HG02938 (cell line): ENCODE measurements around the gene KCNIP4.

Source experiments
- ATAC-seq: cut with Tn5 transposase; IDR thresholded peaks from one replicate; pipeline ENCODE4 v1.9.1; 2021; ENCODE audit warnings: mild to moderate bottlenecking, moderate library complexity; ENCODE audit not compliant: unreplicated experiment

The KCNIP4 gene

GRCh38 chr4:21476757-21477156, 471.8 kb downstream of the KCNIP4 start:
- ATAC-seq = no peak

GRCh38 chr4:21474195-21474594, 474.4 kb downstream of the KCNIP4 start:
- no peak for ATAC-seq

GRCh38 chr4:21470535-21470934, 478.0 kb downstream of the KCNIP4 start:
- no peak for ATAC-seq

- no peak for ATAC-seq
These were observed 478.9 kb downstream of the KCNIP4 start for GRCh38 chr4:21469438-21470300.

- no peak for ATAC-seq
These were observed 481.0 kb downstream of the KCNIP4 start for GRCh38 chr4:21467551-21467950.

- ATAC-seq = no peak
These were observed 491.3 kb downstream of the KCNIP4 start for GRCh38 chr4:21457086-21457840.

- ATAC-seq = no peak
These were observed 493.7 kb downstream of the KCNIP4 start for GRCh38 chr4:21454831-21455230.

- no peak for ATAC-seq
These were observed 494.4 kb downstream of the KCNIP4 start for GRCh38 chr4:21454201-21454600.

GRCh38 chr4:21452931-21453330, 495.6 kb downstream of the KCNIP4 start:
- no peak for ATAC-seq

GRCh38 chr4:21451032-21451431, 497.5 kb downstream of the KCNIP4 start:
- ATAC-seq = no peak

GRCh38 chr4:21450331-21450730, 498.2 kb downstream of the KCNIP4 start:
- no peak for ATAC-seq

- ATAC-seq = no peak
These were observed 501.1 kb downstream of the KCNIP4 start for GRCh38 chr4:21447301-21448054.

GRCh38 chr4:21420166-21420565, 528.4 kb downstream of the KCNIP4 start:
- no peak for ATAC-seq

GRCh38 chr4:21415728-21416127, 532.8 kb downstream of the KCNIP4 start:
- no peak for ATAC-seq

GRCh38 chr4:21413807-21414370, 534.7 kb downstream of the KCNIP4 start:
- ATAC-seq = no peak

- no peak for ATAC-seq
These were observed 537.5 kb downstream of the KCNIP4 start for GRCh38 chr4:21411086-21411485.

- ATAC-seq = no peak
These were observed 538.2 kb downstream of the KCNIP4 start for GRCh38 chr4:21410372-21410771.

GRCh38 chr4:21387683-21388082, 560.9 kb downstream of the KCNIP4 start:
- ATAC-seq = no peak

- ATAC-seq = no peak
These were observed 562.3 kb downstream of the KCNIP4 start for GRCh38 chr4:21386166-21386780.

GRCh38 chr4:21385706-21386105, 562.9 kb downstream of the KCNIP4 start:
- ATAC-seq = no peak

- no peak for ATAC-seq
These were observed 564.0 kb downstream of the KCNIP4 start for GRCh38 chr4:21384609-21385008.
